ENCODE data around the gene MRC1. TPM values are rescaled to one million over a fixed set of nuclear protein-coding genes. Genes with fewer than 3 reads are reported as not detected.
A peak's percentile ranks its signal among the peaks of the same experiment; 100 is the strongest.

Gene MRC1
- total RNA-seq, 1 experiment from 2014 or later = not detected

GRCh38 chr10:17819836-17820235 is 10.7 kb downstream of the MRC1 start:
- H3K9me3 ChIP-seq (ENCODE audit: low read length) = no peaks in the 10 kb centered on the region
- no peak overlapping the region for H3K4me3 ChIP-seq (ENCODE audit: low read length)
- no peak overlapping the region for H2AFZ ChIP-seq (ENCODE audit: low read length)
- H3K27ac ChIP-seq (ENCODE audit: low read length) = no peak overlapping the region
- H3K9ac ChIP-seq (ENCODE audit: low read length) = no peak overlapping the region
- DNase-seq = no peak
- H3K79me2 ChIP-seq (ENCODE audit: low read length) = no peaks in the 10 kb centered on the region
- H4K20me1 ChIP-seq (ENCODE audit: insufficient read depth, low read depth, low read length) = no peaks in the 10 kb centered on the region
- no peaks in the 10 kb centered on the region for H3K4me1 ChIP-seq (ENCODE audit: low read length)
- H3K9me2 ChIP-seq (replicated peaks; ENCODE audit: insufficient read depth, low read length) = no peaks in the 10 kb centered on the region
- H3K4me2 ChIP-seq (ENCODE audit: low read depth, low read length, poor library complexity, severe bottlenecking) = no peak overlapping the region
- no peaks in the 10 kb centered on the region for H3K27me3 ChIP-seq (ENCODE audit: low read length)
- H3K36me3 ChIP-seq (ENCODE audit: insufficient read depth, low read length) = no peaks in the 10 kb centered on the region

DNA sequence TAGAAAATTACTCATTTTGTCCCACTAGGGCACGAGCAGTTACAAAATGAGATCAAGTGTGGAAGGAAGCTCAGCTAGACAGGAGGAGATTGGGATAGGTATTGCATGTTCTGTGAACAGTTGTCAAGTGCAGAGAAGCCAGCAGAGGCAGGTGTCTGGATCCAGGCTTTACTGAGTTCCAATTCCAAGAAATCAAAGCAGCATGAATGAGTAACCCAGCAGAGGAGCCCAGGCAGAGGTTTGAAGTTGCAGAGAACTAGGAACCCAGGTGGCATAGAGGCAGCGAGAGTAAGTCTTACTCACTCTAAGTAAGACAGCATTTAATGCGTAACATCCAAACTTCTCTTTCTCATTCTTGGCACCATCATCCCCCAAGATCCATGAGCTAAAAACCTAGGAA is 11.8 kb downstream of the MRC1 start:
- Histone ChIP-seq H3K36me3 (ENCODE audit: insufficient read depth, low read length) (no peaks in the 10 kb centered on the region), H3K9ac (ENCODE audit: low read length) (no peak overlapping the region), H3K9me2 (replicated peaks; ENCODE audit: insufficient read depth, low read length) (no peaks in the 10 kb centered on the region), H3K27me3 (ENCODE audit: low read length) (no peaks in the 10 kb centered on the region), H4K20me1 (ENCODE audit: insufficient read depth, low read depth, low read length) (no peaks in the 10 kb centered on the region), H3K27ac (ENCODE audit: low read length) (no peak overlapping the region), H3K4me3 (ENCODE audit: low read length) (no peak overlapping the region), H3K4me2 (ENCODE audit: low read depth, low read length, poor library complexity, severe bottlenecking) (no peak overlapping the region), H2AFZ (ENCODE audit: low read length) (no peak overlapping the region), H3K4me1 (ENCODE audit: low read length) (no peaks in the 10 kb centered on the region), H3K79me2 (ENCODE audit: low read length) (no peaks in the 10 kb centered on the region), H3K9me3 (ENCODE audit: low read length) (no peaks in the 10 kb centered on the region)
- DNase-seq = no peak

- H3K27me3 ChIP-seq (ENCODE audit: low read length) = no peaks in the 10 kb centered on the region
- no peaks in the 10 kb centered on the region for H3K79me2 ChIP-seq (ENCODE audit: low read length)
- H3K9me2 ChIP-seq (replicated peaks; ENCODE audit: insufficient read depth, low read length) = no peaks in the 10 kb centered on the region; the same call in 1 of the 2 replicates
- H3K4me1 ChIP-seq (ENCODE audit: low read length) = no peaks in the 10 kb centered on the region
- no peak overlapping the region for H3K9ac ChIP-seq (ENCODE audit: low read length)
- H3K9me3 ChIP-seq (ENCODE audit: low read length) = no peaks in the 10 kb centered on the region
- no peak overlapping the region for H3K4me3 ChIP-seq (ENCODE audit: low read length)
- no peaks in the 10 kb centered on the region for H4K20me1 ChIP-seq (ENCODE audit: insufficient read depth, low read depth, low read length)
- no peak overlapping the region for H2AFZ ChIP-seq (ENCODE audit: low read length)
- no peaks in the 10 kb centered on the region for H3K36me3 ChIP-seq (ENCODE audit: insufficient read depth, low read length)
- DNase-seq = no peak
- H3K4me2 ChIP-seq (ENCODE audit: low read depth, low read length, poor library complexity, severe bottlenecking) = no peak overlapping the region
- no peak overlapping the region for H3K27ac ChIP-seq (ENCODE audit: low read length)
These were observed 12.7 kb downstream of the MRC1 start for GRCh38 chr10:17821893-17822292.

DNA sequence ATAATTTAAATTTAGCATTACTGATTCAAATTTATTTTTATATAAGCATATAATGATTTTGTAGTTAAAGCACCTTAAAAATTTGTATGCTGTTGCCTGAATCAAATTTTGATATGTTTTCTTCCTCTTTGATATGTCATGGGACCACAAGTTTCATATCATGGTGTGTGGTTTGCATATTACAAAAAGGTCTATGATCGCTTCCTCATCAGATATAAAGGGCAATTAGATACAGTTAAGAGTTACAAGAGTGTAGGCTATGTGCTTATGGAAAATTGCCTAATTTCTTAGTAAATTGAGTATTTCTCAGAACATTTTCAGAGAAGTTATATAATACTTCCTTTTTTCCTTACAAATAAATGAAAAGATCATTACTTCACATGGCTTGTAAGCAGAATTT is 22.2 kb downstream of the MRC1 start:
- H2AFZ ChIP-seq (ENCODE audit: low read length) = no peak overlapping the region
- no peaks in the 10 kb centered on the region for H3K9me3 ChIP-seq (ENCODE audit: low read length)
- H3K4me1 ChIP-seq (ENCODE audit: low read length) = peaks cover 5% of the 10 kb centered on the region
- H3K27ac ChIP-seq (ENCODE audit: low read length) = no peak overlapping the region
- H3K4me3 ChIP-seq (ENCODE audit: low read length) = no peak overlapping the region
- peak; percentile 57 for DNase-seq
- no peak overlapping the region for H3K9ac ChIP-seq (ENCODE audit: low read length)
- H3K27me3 ChIP-seq (ENCODE audit: low read length) = no peaks in the 10 kb centered on the region
- H3K9me2 ChIP-seq (replicated peaks; ENCODE audit: insufficient read depth, low read length) = no peaks in the 10 kb centered on the region; the same call in 1 of the 2 replicates
- H4K20me1 ChIP-seq (ENCODE audit: insufficient read depth, low read depth, low read length) = no peaks in the 10 kb centered on the region
- no peaks in the 10 kb centered on the region for H3K36me3 ChIP-seq (ENCODE audit: insufficient read depth, low read length)
- H3K79me2 ChIP-seq (ENCODE audit: low read length) = no peaks in the 10 kb centered on the region
- no peak overlapping the region for H3K4me2 ChIP-seq (ENCODE audit: low read depth, low read length, poor library complexity, severe bottlenecking)

DNA sequence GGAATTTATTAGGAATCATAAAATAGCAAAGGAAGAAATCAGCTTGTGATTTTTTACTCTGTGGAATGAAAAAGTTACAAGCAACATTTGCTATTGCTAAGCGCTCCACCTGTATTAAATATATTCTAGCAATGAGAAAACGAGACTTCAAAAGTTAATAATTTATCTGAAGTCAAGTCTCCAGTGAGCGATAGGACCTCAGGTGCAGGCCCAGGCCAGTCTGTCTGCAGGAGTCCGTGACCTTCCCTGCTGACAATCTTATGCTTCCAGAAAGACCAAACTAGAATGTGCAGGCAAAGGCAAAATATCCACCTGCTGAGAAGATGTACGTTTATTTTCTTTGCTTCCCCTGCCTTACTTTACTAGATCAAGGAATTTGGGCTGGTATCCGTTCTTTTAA is 22.7 kb downstream of the MRC1 start:
- no peaks in the 10 kb centered on the region for H4K20me1 ChIP-seq (ENCODE audit: insufficient read depth, low read depth, low read length)
- H3K4me1 ChIP-seq (ENCODE audit: low read length) = peaks cover 5% of the 10 kb centered on the region
- no peak overlapping the region for H3K9ac ChIP-seq (ENCODE audit: low read length)
- H3K27me3 ChIP-seq (ENCODE audit: low read length) = no peaks in the 10 kb centered on the region
- H3K27ac ChIP-seq (ENCODE audit: low read length) = no peak overlapping the region
- H3K79me2 ChIP-seq (ENCODE audit: low read length) = no peaks in the 10 kb centered on the region
- no peaks in the 10 kb centered on the region; the same call in 1 of the 2 replicates for H3K9me2 ChIP-seq (replicated peaks; ENCODE audit: insufficient read depth, low read length)
- no peak for DNase-seq
- H3K4me2 ChIP-seq (ENCODE audit: low read depth, low read length, poor library complexity, severe bottlenecking) = no peak overlapping the region
- no peak overlapping the region for H3K4me3 ChIP-seq (ENCODE audit: low read length)
- H3K36me3 ChIP-seq (ENCODE audit: insufficient read depth, low read length) = no peaks in the 10 kb centered on the region
- no peaks in the 10 kb centered on the region for H3K9me3 ChIP-seq (ENCODE audit: low read length)
- H2AFZ ChIP-seq (ENCODE audit: low read length) = no peak overlapping the region

- H3K27ac ChIP-seq (ENCODE audit: low read length) = no peak overlapping the region
- H3K9me2 ChIP-seq (replicated peaks; ENCODE audit: insufficient read depth, low read length) = no peaks in the 10 kb centered on the region
These were observed 24.5 kb downstream of the MRC1 start for GRCh38 chr10:17833656-17834055.

GRCh38 chr10:17835688-17836087 is 26.5 kb downstream of the MRC1 start:
- H4K20me1 ChIP-seq (ENCODE audit: insufficient read depth, low read depth, low read length) = no peaks in the 10 kb centered on the region
- no peaks in the 10 kb centered on the region for H3K36me3 ChIP-seq (ENCODE audit: insufficient read depth, low read length)
- H3K4me2 ChIP-seq (ENCODE audit: low read depth, low read length, poor library complexity, severe bottlenecking) = no peak overlapping the region
- no peaks in the 10 kb centered on the region for H3K9me2 ChIP-seq (replicated peaks; ENCODE audit: insufficient read depth, low read length)
- no peaks in the 10 kb centered on the region for H3K79me2 ChIP-seq (ENCODE audit: low read length)
- DNase-seq = no peak
- no peaks in the 10 kb centered on the region for H3K27me3 ChIP-seq (ENCODE audit: low read length)
- no peak overlapping the region for H3K9ac ChIP-seq (ENCODE audit: low read length)
- peaks cover 11% of the 10 kb centered on the region for H3K4me1 ChIP-seq (ENCODE audit: low read length)
- H3K27ac ChIP-seq (ENCODE audit: low read length) = no peak overlapping the region
- no peaks in the 10 kb centered on the region for H3K9me3 ChIP-seq (ENCODE audit: low read length)
- H2AFZ ChIP-seq (ENCODE audit: low read length) = no peak overlapping the region
- H3K4me3 ChIP-seq (ENCODE audit: low read length) = no peak overlapping the region

More at GRCh38 chr10:17833656-17834055, 24.5 kb downstream of the MRC1 start:
- no peaks in the 10 kb centered on the region for H3K36me3 ChIP-seq (ENCODE audit: insufficient read depth, low read length)
- no peak overlapping the region for H3K4me3 ChIP-seq (ENCODE audit: low read length)
- H3K9me3 ChIP-seq (ENCODE audit: low read length) = no peaks in the 10 kb centered on the region
- no peak overlapping the region for H3K4me2 ChIP-seq (ENCODE audit: low read depth, low read length, poor library complexity, severe bottlenecking)
- H3K27me3 ChIP-seq (ENCODE audit: low read length) = no peaks in the 10 kb centered on the region
- H4K20me1 ChIP-seq (ENCODE audit: insufficient read depth, low read depth, low read length) = no peaks in the 10 kb centered on the region
- peaks cover 11% of the 10 kb centered on the region for H3K4me1 ChIP-seq (ENCODE audit: low read length)
- no peak for DNase-seq
- H2AFZ ChIP-seq (ENCODE audit: low read length) = no peak overlapping the region
- no peak overlapping the region for H3K9ac ChIP-seq (ENCODE audit: low read length)
- no peaks in the 10 kb centered on the region for H3K79me2 ChIP-seq (ENCODE audit: low read length)

GRCh38 chr10:17836942-17837341 is 27.8 kb downstream of the MRC1 start:
- Histone ChIP-seq H3K27me3 (ENCODE audit: low read length) (no peaks in the 10 kb centered on the region), H3K36me3 (ENCODE audit: insufficient read depth, low read length) (no peaks in the 10 kb centered on the region), H3K9ac (ENCODE audit: low read length) (no peak overlapping the region), H3K9me2 (replicated peaks; ENCODE audit: insufficient read depth, low read length) (no peaks in the 10 kb centered on the region), H3K79me2 (ENCODE audit: low read length) (no peaks in the 10 kb centered on the region), H3K4me2 (ENCODE audit: low read depth, low read length, poor library complexity, severe bottlenecking) (no peak overlapping the region), H3K27ac (ENCODE audit: low read length) (no peak overlapping the region), H3K4me1 (ENCODE audit: low read length) (peaks cover 6% of the 10 kb centered on the region), H2AFZ (ENCODE audit: low read length) (no peak overlapping the region), H4K20me1 (ENCODE audit: insufficient read depth, low read depth, low read length) (no peaks in the 10 kb centered on the region), H3K9me3 (ENCODE audit: low read length) (no peaks in the 10 kb centered on the region), H3K4me3 (ENCODE audit: low read length) (no peak overlapping the region)
- DNase-seq = no peak

Measured in Karpas-422 (cell line).